ENCODE data around the gene MXD1. TPM values are rescaled to one million over a fixed set of nuclear protein-coding genes. Genes with fewer than 3 reads are reported as not detected.
"Not testable (repeated sequence)": the region's sequence is repeated elsewhere in the genome, so short reads cannot be mapped to it uniquely, and the experiment has no call there.

The MXD1 gene
- 4.8 TPM for total RNA-seq

GRCh38 chr2:69914950-69915945 lies at the start of gene MXD1:
Gene MXD1, plus strand, starts transcription at chr2:69915109. Its CDS starts 222 bp downstream, at chr2:69915331.
- ATAC-seq (peak; percentile 86), DNase-seq (ENCODE audit: low spot score) (peak; percentile 59)

- DNase-seq (ENCODE audit: low spot score) (no peak), ATAC-seq (no peak)
These were observed 26.5 kb upstream of the MXD1 start for GRCh38 chr2:69888451-69888850.

- ATAC-seq: no peak
- DNase-seq (ENCODE audit: low spot score): no peak
These were observed 25.6 kb upstream of the MXD1 start for GRCh38 chr2:69889302-69889701.

GRCh38 chr2:69890881-69891280 lies 24.0 kb upstream of the MXD1 start:
- DNase-seq (ENCODE audit: low spot score) (no peak), ATAC-seq (no peak)

- DNase-seq (ENCODE audit: low spot score); ATAC-seq: not testable (repeated sequence)
These were observed 22.0 kb upstream of the MXD1 start for GRCh38 chr2:69892838-69893424.

- ATAC-seq: peak; percentile 94
- DNase-seq (ENCODE audit: low spot score): peak; percentile 82
These were observed 21.0 kb upstream of the MXD1 start, which contains the start of gene SNRNP27 for GRCh38 chr2:69893684-69894551. Gene SNRNP27, plus strand, starts transcription at chr2:69893956. Its CDS starts 29 bp downstream, at chr2:69893985.

- ATAC-seq; DNase-seq (ENCODE audit: low spot score): not testable (repeated sequence)
These were observed 20.2 kb upstream of the MXD1 start for GRCh38 chr2:69894737-69895136.

- peak; percentile 14 for ATAC-seq
- DNase-seq (ENCODE audit: low spot score): no peak
These were observed 12.5 kb upstream of the MXD1 start for GRCh38 chr2:69902213-69902922.

GRCh38 chr2:69907216-69907615 lies 7.7 kb upstream of the MXD1 start:
- ATAC-seq: no peak

GRCh38 chr2:69911985-69912563 lies 2.8 kb upstream of the MXD1 start:
- no peak for DNase-seq (ENCODE audit: low spot score)

More at GRCh38 chr2:69907216-69907615, 7.7 kb upstream of the MXD1 start:
- no peak for DNase-seq (ENCODE audit: low spot score)

GRCh38 chr2:69914164-69914949 lies 552 bp upstream of the MXD1 start:
- peak; percentile 100 for DNase-seq (ENCODE audit: low spot score)
- peak; percentile 85 for ATAC-seq

More at GRCh38 chr2:69911985-69912563, 2.8 kb upstream of the MXD1 start:
- no peak for ATAC-seq

- ATAC-seq (no peak), DNase-seq (ENCODE audit: low spot score) (no peak)
These were observed 1.2 kb downstream of the MXD1 start for GRCh38 chr2:69916106-69916505.

- DNase-seq (ENCODE audit: low spot score) (no peak), ATAC-seq (no peak)
These were observed 2.9 kb downstream of the MXD1 start for GRCh38 chr2:69917852-69918251.

- ATAC-seq (no peak), DNase-seq (ENCODE audit: low spot score) (no peak)
These were observed 3.5 kb downstream of the MXD1 start for GRCh38 chr2:69918401-69918800.

- DNase-seq (ENCODE audit: low spot score): no peak
- no peak for ATAC-seq
These were observed 8.2 kb downstream of the MXD1 start for GRCh38 chr2:69923116-69923515.

- peak; percentile 91 for ATAC-seq
- no peak for DNase-seq (ENCODE audit: low spot score)
These were observed 12.1 kb downstream of the MXD1 start for GRCh38 chr2:69926849-69927515.

- no peak for ATAC-seq
These were observed 17.1 kb downstream of the MXD1 start for GRCh38 chr2:69931832-69932595.

GRCh38 chr2:69932596-69932922 lies 17.6 kb downstream of the MXD1 start:
- ATAC-seq (no peak), DNase-seq (ENCODE audit: low spot score) (no peak)

More at GRCh38 chr2:69931832-69932595, 17.1 kb downstream of the MXD1 start:
- no peak for DNase-seq (ENCODE audit: low spot score)

Data from left lobe of liver (tissue), 2 donors.